GM12878 (cell line): Measurements from ENCODE around the gene SLC9A8. TPM values are rescaled to one million over a fixed set of nuclear protein-coding genes. Genes with fewer than 3 reads are reported as not detected.

Experiments used
- ATAC-seq: fragments of 200-7000 bp; cut with Tn5 transposase; 3 replicates; pipeline ENCODE4 v1.9.1; 2020; ENCODE audit warnings: mild to moderate bottlenecking, moderate library complexity
- BruUV-seq: library from RNA; stranded (reverse); fragments of 400-500 nt; replicated peaks from 2 replicates; lab custom pipeline; 2021; lab: Mats Ljungman, UMichigan
- CTCF ChIA-PET: fragments of 300-600 bp; sonication (Branson Sonifier 250); formaldehyde crosslinking; extraction: SDS; loops from one replicate; lab custom pipeline; 2021; ENCODE audit warnings: inconsistent platforms; lab: Yijun Ruan, JAX
- POLR2A ChIA-PET: fragments of 350-600 bp; formaldehyde crosslinking; extraction: SDS; loops from one replicate; lab custom pipeline; 2021; ENCODE audit warnings: inconsistent platforms; lab: Charles Lee
- RAD21 ChIA-PET: fragments of 300-600 bp; sonication (Branson Sonifier 250); formaldehyde crosslinking; loops from one replicate; lab custom pipeline; 2023; ENCODE audit warnings: antibody characterized with exemption; ENCODE audit not compliant: unreplicated experiment; lab: Charles Lee
- SMC1A ChIA-PET: fragments of 300-600 bp; sonication (Branson Sonifier 250); formaldehyde crosslinking; loops from one replicate; lab custom pipeline; 2023; ENCODE audit not compliant: unreplicated experiment, uncharacterized antibody; lab: Charles Lee
- DNase-seq: peaks from one replicate; pipeline ENCODE4 v3.0.0-alpha.2; 2011; ENCODE audit warnings: low read depth, low spot score
- FAIRE-seq: peaks from 3 replicates; lab custom pipeline; 2011; peaks lifted over from hg19 to GRCh38; lab: Jason Lieb, UNC
- H2AFZ ChIP-seq: 2 replicates; pipeline ENCODE4 v1.6.0; 2011; ENCODE audit warnings: low read depth, low read length, control low read depth; ENCODE audit not compliant: control insufficient read depth
- H3K27ac ChIP-seq: 2 replicates; pipeline ENCODE4 v1.5.1; 2011; ENCODE audit warnings: control low read depth; ENCODE audit not compliant: control insufficient read depth, insufficient read depth
- H3K27me3 ChIP-seq, 2 experiments: replicated peaks in 1 of 2; 2 replicates each; pipeline versions ENCODE4 v1.6.0 to v1.6.1; 2011; ENCODE audit warnings: low read length in 1 of 2; ENCODE audit not compliant: control insufficient read depth in 2 of 2, insufficient read depth in 2 of 2
- H3K36me3 ChIP-seq, 2 experiments: 2 replicates each; pipeline ENCODE4 v1.5.1; 2011; ENCODE audit warnings: low read length in 1 of 2; ENCODE audit not compliant: control insufficient read depth in 2 of 2, insufficient read depth in 2 of 2
- H3K4me1 ChIP-seq: 2 replicates; pipeline ENCODE4 v1.6.1; 2011; ENCODE audit warnings: mild to moderate bottlenecking, low read length, moderate library complexity, mixed read lengths; ENCODE audit not compliant: control insufficient read depth, insufficient read depth
- H3K4me2 ChIP-seq: 2 replicates; pipeline ENCODE4 v1.6.0; 2011; ENCODE audit warnings: control low read depth; ENCODE audit not compliant: control insufficient read depth, insufficient read depth
- H3K4me3 ChIP-seq: fragments of 200-600 bp; sonication (generic); 2 replicates; pipeline ENCODE4 v1.5.1; 2016
- H3K79me2 ChIP-seq: 2 replicates; pipeline ENCODE4 v1.6.0; 2011; ENCODE audit warnings: low read length; ENCODE audit not compliant: control insufficient read depth, insufficient read depth
- H3K9ac ChIP-seq: 2 replicates; pipeline ENCODE4 v1.8.0; 2011; ENCODE audit warnings: low read length, control low read depth, mixed read lengths; ENCODE audit not compliant: control insufficient read depth, insufficient read depth
- H3K9me3 ChIP-seq: replicated peaks from 3 replicates; pipeline ENCODE4 v1.5.1; 2011; ENCODE audit warnings: mild to moderate bottlenecking, low read length; ENCODE audit not compliant: control insufficient read depth, insufficient read depth
- H4K20me1 ChIP-seq: 2 replicates; pipeline ENCODE4 v1.6.0; 2011; ENCODE audit not compliant: control insufficient read depth, insufficient read depth
- EZH2 ChIP-seq: IDR thresholded peaks from 2 replicates; pipeline ENCODE4 v1.6.1; 2012; ENCODE audit warnings: low read depth, mild to moderate bottlenecking, control low read depth, inconsistent platforms, low read length, borderline replicate concordance; ENCODE audit not compliant: control insufficient read depth
- IKZF2 ChIP-seq, 2 experiments: fragments of 450-650 bp; IDR thresholded peaks; 2 replicates each; pipeline ENCODE4 v1.6.1; 2017; ENCODE audit warnings: mild to moderate bottlenecking in 2 of 2, moderate library complexity in 2 of 2
- MEF2A ChIP-seq: IDR thresholded peaks from 2 replicates; pipeline ENCODE4 v1.6.1; 2011; ENCODE audit warnings: low read depth, mild to moderate bottlenecking, low read length, moderate library complexity; ENCODE audit not compliant: insufficient read depth
- MEF2B ChIP-seq: fragments of 450-650 bp; IDR thresholded peaks from 2 replicates; pipeline ENCODE4 v1.6.1; 2018; ENCODE audit warnings: mild to moderate bottlenecking, moderate library complexity; ENCODE audit not compliant: partially characterized antibody, poor library complexity, severe bottlenecking
- POLR2A ChIP-seq: IDR thresholded peaks from 2 replicates; pipeline ENCODE4 v1.6.1; 2011; ENCODE audit warnings: low read depth, mild to moderate bottlenecking, low read length
- POLR2AphosphoS5 ChIP-seq: IDR thresholded peaks from 2 replicates; pipeline ENCODE4 v1.6.1; 2011; ENCODE audit warnings: mild to moderate bottlenecking, low read length, inconsistent platforms
- SMAD5 ChIP-seq: IDR thresholded peaks from 2 replicates; pipeline ENCODE4 v1.6.1; 2016; ENCODE audit warnings: antibody characterized with exemption, low read depth
- SRF ChIP-seq, 2 experiments: IDR thresholded peaks; 2 replicates each; pipeline ENCODE4 v1.6.1; 2011; ENCODE audit warnings: low read depth in 2 of 2, low read length in 2 of 2, mild to moderate bottlenecking in 1 of 2, moderate library complexity in 1 of 2
- WGBS: methylation state at CpG from one replicate; pipeline ENCODE4 v1.1.6; 2016; ENCODE audit warnings: low lambda C conversion rate; ENCODE audit not compliant: insufficient replicate concordance, insufficient coverage; ENCODE audit errors: missing lambda C conversion rate; 5-methylcytosine and 5-hydroxymethylcytosine counted together
- in situ Hi-C: fragments of 300-500 bp; cut with MboI; formaldehyde crosslinking; loops from 9 replicates; pipeline ENCODE4 v1.14.3; 2018; ENCODE audit warnings: mixed read lengths
- intact Hi-C: fragments of 100-400 bp; cut with micrococcal nuclease; formaldehyde crosslinking; loops from one replicate; pipeline ENCODE4 v1.14.2; 2022; ENCODE audit not compliant: unreplicated experiment
- polyA plus RNA-seq, 11 experiments: library from polyadenylated mRNA; depleted of rRNA in 4 of 11; unstranded in 6 of 11; stranded (reverse) in 5 of 11; fragments of >200 nt; fragmentation: Nextera tagmentation in 4 of 11; fragmentation: Illumina TruSeq in 1 of 11; extraction: Ambion mirVana in 4 of 11; extraction: Trizol in 1 of 11; gene quantifications; 1 replicate in 1 of 11; 2 replicates in 10 of 11; pipeline versions ENCODE4 v1.2.1 to v1.2.3, GENCODE V29; 2011 to 2016; ENCODE audit warnings: inconsistent platforms in 2 of 11, missing spikeins in 2 of 11, low read depth in 1 of 11
- total RNA-seq, 4 experiments: library from RNA; depleted of rRNA in 3 of 4; stranded (reverse); fragments of >200 nt in 3 of 4; fragmentation: Illumina TruSeq in 1 of 4; extraction: Trizol in 1 of 4; gene quantifications; 2 replicates each; pipeline versions ENCODE4 v1.2.1 to v1.2.3, GENCODE V29; 2013 to 2021
- TF ChIP-seq, protein P1 (sequence below): fragments of 450-650 bp; formaldehyde crosslinking; IDR thresholded peaks from 2 replicates; pipeline ENCODE4 v1.4.0; 2020; ENCODE audit warnings: mild to moderate bottlenecking, moderate library complexity
- TF ChIP-seq, protein P2 (sequence below): fragments of 450-650 bp; IDR thresholded peaks from 2 replicates; pipeline ENCODE4 v1.6.1; 2017; ENCODE audit warnings: mild to moderate bottlenecking, moderate library complexity

Gene SLC9A8
- total and polyA plus RNA-seq, 10 of the 15 experiments (the other 5 are each of a cell fraction or from before 2014, with no cell fraction given): 0.40 to 15.5 (median 6.5) TPM

DNA sequence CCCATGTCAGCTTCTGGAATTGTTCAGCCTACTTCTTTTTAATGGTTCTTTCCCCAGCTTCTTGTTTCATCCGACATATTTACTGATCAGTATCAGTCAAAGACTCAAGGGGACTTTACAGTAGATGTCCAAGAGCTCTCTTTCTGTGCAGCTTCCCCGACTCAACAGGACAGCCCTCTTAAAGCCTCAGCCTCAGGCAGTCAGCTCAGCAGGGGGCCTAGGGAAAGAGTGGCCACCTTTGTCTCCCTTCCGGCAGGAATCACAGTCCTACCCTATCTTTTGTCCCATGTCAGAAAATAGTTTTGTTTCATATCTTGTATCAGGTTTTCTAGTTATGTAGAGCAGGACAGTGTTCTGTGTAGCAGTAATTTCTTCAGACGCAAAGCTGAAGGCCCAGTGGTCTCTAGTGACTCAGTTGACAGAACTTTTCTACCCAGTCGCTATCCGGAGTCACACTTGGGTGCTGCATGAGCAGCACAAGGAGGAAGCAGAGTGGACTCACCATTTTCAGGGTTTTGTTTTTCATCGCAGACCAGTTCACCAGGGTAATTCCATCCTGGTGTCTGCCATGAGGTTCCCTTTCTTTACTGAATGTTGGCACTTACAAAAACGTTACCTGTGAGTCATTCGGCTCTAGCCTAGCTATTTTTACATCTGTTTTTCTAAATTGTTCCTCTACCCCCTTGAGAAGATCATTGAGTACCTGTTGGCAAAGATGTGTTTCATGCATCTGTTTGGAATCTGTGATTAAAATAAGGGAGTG is 55.0 kb downstream of the SLC9A8 start:
- RAD21 ChIA-PET: interaction anchor here (1.1 to 1.2 kb wide), 2 partner anchors 47 to 188 kb away, joined by 3 to 4 read pairs; no protein-coding TSS in a partner anchor
- H4K20me1 ChIP-seq: no peaks in the 10 kb centered on the region
- CTCF ChIA-PET: interaction anchor here (0.6 to 2.2 kb wide), 7 partner anchors 10 to 333 kb away, joined by 3 to 12 read pairs (median 3); no protein-coding TSS in a partner anchor
- no TSS peak for BruUV-seq
- WGBS: 3% methylated on average over 9 of the region's 9 CpGs
- no peaks in the 10 kb centered on the region for H3K9me3 ChIP-seq
- peak overlapping the region; percentile 84 for H3K27ac ChIP-seq
- H3K79me2 ChIP-seq: no peaks in the 10 kb centered on the region
- peaks cover 4 to 6% of the 10 kb centered on the region in 2 experiments; a peak in 3 of 4 replicates for H3K36me3 ChIP-seq
- POLR2A ChIA-PET: interaction anchor here (0.9 kb wide), 1 partner anchor 117 kb away, joined by 3 read pairs; no protein-coding TSS in a partner anchor
- peak overlapping the region; percentile 37 for H2AFZ ChIP-seq
- no peaks in the 10 kb centered on the region for H3K27me3 ChIP-seq
- H3K4me3 ChIP-seq: no peak overlapping the region
- FAIRE-seq (no peak), DNase-seq (peak; percentile 57), ATAC-seq (peak; percentile 71)
- intact Hi-C loops (no loop called here), in situ Hi-C loops (loop anchor here (25.0 kb wide), 1 partner anchor 530 kb away; no protein-coding TSS in a partner anchor)
- peak overlapping the region; percentile 43 for H3K9ac ChIP-seq
- peaks cover 19% of the 10 kb centered on the region for H3K4me1 ChIP-seq
- SMC1A ChIA-PET: interaction anchor here (1.2 to 2.0 kb wide), 8 partner anchors 10 to 326 kb away, joined by 3 to 6 read pairs (median 4); no protein-coding TSS in a partner anchor
- peak overlapping the region; percentile 61 for H3K4me2 ChIP-seq
- TF ChIP-seq POLR2A (peak; percentile 2; the same call in 1 of the 2 replicates), IKZF2 (IDR thresholded peaks at IDR 0.05) (peak in 1 of 2 experiments; percentile 31; a peak in 2 of 4 replicates), POLR2AphosphoS5 (peak; percentile 32; the same call in 1 of the 2 replicates), SMAD5 (no peak), SRF (IDR thresholded peaks at IDR 0.05; ENCODE audit: low read depth in 2 of 2, low read length in 2 of 2) (0 out of 4 replicates have a peak, but pooled peaks of 1 of the 2 experiments have one; percentile 1), MEF2A (0 out of 2 replicates have a peak, but pooled peaks have one; percentile 45), MEF2B (peak; percentile 13), EZH2 (no peak)
- TF ChIP-seq, protein P1, sequence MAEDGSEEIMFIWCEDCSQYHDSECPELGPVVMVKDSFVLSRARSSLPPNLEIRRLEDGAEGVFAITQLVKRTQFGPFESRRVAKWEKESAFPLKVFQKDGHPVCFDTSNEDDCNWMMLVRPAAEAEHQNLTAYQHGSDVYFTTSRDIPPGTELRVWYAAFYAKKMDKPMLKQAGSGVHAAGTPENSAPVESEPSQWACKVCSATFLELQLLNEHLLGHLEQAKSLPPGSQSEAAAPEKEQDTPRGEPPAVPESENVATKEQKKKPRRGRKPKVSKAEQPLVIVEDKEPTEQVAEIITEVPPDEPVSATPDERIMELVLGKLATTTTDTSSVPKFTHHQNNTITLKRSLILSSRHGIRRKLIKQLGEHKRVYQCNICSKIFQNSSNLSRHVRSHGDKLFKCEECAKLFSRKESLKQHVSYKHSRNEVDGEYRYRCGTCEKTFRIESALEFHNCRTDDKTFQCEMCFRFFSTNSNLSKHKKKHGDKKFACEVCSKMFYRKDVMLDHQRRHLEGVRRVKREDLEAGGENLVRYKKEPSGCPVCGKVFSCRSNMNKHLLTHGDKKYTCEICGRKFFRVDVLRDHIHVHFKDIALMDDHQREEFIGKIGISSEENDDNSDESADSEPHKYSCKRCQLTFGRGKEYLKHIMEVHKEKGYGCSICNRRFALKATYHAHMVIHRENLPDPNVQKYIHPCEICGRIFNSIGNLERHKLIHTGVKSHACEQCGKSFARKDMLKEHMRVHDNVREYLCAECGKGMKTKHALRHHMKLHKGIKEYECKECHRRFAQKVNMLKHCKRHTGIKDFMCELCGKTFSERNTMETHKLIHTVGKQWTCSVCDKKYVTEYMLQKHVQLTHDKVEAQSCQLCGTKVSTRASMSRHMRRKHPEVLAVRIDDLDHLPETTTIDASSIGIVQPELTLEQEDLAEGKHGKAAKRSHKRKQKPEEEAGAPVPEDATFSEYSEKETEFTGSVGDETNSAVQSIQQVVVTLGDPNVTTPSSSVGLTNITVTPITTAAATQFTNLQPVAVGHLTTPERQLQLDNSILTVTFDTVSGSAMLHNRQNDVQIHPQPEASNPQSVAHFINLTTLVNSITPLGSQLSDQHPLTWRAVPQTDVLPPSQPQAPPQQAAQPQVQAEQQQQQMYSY (CRISPR knock-in tag): no peak
- TF ChIP-seq, protein P2, sequence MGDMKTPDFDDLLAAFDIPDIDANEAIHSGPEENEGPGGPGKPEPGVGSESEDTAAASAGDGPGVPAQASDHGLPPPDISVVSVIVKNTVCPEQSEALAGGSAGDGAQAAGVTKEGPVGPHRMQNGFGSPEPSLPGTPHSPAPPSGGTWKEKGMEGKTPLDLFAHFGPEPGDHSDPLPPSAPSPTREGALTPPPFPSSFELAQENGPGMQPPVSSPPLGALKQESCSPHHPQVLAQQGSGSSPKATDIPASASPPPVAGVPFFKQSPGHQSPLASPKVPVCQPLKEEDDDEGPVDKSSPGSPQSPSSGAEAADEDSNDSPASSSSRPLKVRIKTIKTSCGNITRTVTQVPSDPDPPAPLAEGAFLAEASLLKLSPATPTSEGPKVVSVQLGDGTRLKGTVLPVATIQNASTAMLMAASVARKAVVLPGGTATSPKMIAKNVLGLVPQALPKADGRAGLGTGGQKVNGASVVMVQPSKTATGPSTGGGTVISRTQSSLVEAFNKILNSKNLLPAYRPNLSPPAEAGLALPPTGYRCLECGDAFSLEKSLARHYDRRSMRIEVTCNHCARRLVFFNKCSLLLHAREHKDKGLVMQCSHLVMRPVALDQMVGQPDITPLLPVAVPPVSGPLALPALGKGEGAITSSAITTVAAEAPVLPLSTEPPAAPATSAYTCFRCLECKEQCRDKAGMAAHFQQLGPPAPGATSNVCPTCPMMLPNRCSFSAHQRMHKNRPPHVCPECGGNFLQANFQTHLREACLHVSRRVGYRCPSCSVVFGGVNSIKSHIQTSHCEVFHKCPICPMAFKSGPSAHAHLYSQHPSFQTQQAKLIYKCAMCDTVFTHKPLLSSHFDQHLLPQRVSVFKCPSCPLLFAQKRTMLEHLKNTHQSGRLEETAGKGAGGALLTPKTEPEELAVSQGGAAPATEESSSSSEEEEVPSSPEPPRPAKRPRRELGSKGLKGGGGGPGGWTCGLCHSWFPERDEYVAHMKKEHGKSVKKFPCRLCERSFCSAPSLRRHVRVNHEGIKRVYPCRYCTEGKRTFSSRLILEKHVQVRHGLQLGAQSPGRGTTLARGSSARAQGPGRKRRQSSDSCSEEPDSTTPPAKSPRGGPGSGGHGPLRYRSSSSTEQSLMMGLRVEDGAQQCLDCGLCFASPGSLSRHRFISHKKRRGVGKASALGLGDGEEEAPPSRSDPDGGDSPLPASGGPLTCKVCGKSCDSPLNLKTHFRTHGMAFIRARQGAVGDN: peak; percentile 67
